Type B pancreatic cell (in vitro differentiated cells): ENCODE data around the gene DLG1. TPM values are rescaled to one million over a fixed set of nuclear protein-coding genes. Genes with fewer than 3 reads are reported as not detected.

Experiments
- DNase-seq: peaks from one replicate; pipeline ENCODE4 v3.0.0; 2021; ENCODE audit warnings: mixed read lengths; ENCODE audit not compliant: unreplicated experiment; ENCODE audit errors: extremely low spot score
- H3K27ac Mint-ChIP-seq: 2 replicates; pipeline ENCODE4 v1.8.0; 2021; ENCODE audit warnings: mild to moderate bottlenecking, mixed read lengths
- H3K27me3 Mint-ChIP-seq: 2 replicates; pipeline ENCODE4 v1.8.0; 2021; ENCODE audit warnings: mixed read lengths
- H3K36me3 Mint-ChIP-seq: 2 replicates; pipeline ENCODE4 v1.8.0; 2021; ENCODE audit warnings: mixed read lengths
- H3K4me1 Mint-ChIP-seq: one replicate; pipeline ENCODE4 v1.8.0; 2021; ENCODE audit warnings: mixed read lengths; ENCODE audit not compliant: unreplicated experiment
- H3K4me3 Mint-ChIP-seq: 2 replicates; pipeline ENCODE4 v1.8.0; 2021; ENCODE audit warnings: mild to moderate bottlenecking, mixed read lengths
- H3K9me3 Mint-ChIP-seq: 2 replicates; pipeline ENCODE4 v1.8.0; 2021; ENCODE audit warnings: mixed read lengths
- total RNA-seq: library from RNA; stranded (reverse); gene quantifications from 2 replicates; pipeline ENCODE4 v1.2.1, GENCODE V29; 2021; ENCODE audit warnings: low replicate concordance
- TF ChIP-seq, protein P1 (sequence below): fragments of 200-600 bp; sonication (generic); conservative IDR thresholded peaks from 2 replicates; pipeline ENCODE4 v1.5.0; 2021; ENCODE audit warnings: antibody characterized with exemption, mild to moderate bottlenecking

The DLG1 gene
- total RNA-seq, 1 donor from 2014 or later: 95.9 TPM

GRCh38 chr3:197132916-197133530, 165.4 kb downstream of the DLG1 start:
- Mint-ChIP-seq H3K9me3 (peaks cover 9% of the 10 kb centered on the region), H3K27me3 (no peaks in the 10 kb centered on the region), H3K4me3 (no peak overlapping the region), H3K4me1 (no peaks in the 10 kb centered on the region), H3K27ac (no peak overlapping the region), H3K36me3 (peaks cover 52% of the 10 kb centered on the region)
- TF ChIP-seq, protein P1, sequence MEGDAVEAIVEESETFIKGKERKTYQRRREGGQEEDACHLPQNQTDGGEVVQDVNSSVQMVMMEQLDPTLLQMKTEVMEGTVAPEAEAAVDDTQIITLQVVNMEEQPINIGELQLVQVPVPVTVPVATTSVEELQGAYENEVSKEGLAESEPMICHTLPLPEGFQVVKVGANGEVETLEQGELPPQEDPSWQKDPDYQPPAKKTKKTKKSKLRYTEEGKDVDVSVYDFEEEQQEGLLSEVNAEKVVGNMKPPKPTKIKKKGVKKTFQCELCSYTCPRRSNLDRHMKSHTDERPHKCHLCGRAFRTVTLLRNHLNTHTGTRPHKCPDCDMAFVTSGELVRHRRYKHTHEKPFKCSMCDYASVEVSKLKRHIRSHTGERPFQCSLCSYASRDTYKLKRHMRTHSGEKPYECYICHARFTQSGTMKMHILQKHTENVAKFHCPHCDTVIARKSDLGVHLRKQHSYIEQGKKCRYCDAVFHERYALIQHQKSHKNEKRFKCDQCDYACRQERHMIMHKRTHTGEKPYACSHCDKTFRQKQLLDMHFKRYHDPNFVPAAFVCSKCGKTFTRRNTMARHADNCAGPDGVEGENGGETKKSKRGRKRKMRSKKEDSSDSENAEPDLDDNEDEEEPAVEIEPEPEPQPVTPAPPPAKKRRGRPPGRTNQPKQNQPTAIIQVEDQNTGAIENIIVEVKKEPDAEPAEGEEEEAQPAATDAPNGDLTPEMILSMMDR: no peak
- DNase-seq: no peak

DNA sequence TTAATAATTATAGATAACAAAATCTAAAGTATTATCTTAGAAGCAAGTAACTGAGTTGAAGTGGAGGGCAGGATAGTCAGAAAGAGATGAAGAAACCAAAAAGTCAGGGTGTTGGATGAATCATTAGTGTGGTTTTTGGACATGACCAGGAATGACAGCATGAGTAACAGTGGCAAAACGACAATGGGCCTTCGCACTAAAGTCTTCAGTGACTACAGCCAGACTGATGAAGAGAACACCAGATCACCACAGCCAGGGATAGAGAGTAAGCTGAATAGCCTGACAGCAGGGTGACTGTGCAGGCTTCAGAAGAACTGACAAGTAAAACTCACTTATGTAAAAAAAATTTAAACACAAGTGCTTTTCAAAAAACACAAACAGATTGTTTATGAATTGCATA, 172.8 kb downstream of the DLG1 start:
- H3K9me3 Mint-ChIP-seq: no peaks in the 10 kb centered on the region

DNA sequence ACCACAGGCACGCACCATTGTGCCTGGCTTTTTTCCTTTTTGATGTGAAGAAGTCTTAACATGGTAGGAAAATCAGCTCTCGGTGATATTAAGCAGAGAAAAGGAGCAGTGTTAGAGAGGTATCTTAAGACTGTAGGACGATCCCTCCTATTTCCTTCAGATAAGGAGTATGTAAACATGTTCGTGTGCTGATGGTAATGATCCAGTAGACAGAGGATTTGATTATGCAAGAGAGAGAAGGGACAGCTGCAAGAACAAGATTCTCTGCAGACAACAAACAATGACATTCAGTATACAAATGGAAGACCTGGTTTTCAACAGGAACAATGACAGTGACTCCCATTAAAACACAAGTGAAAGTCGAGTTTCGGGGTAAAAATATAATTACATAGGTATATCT, 173.7 kb downstream of the DLG1 start:
- Mint-ChIP-seq H3K9me3 (no peaks in the 10 kb centered on the region), H3K4me3 (no peak overlapping the region), H3K36me3 (peaks cover 38% of the 10 kb centered on the region), H3K27ac (no peak overlapping the region), H3K27me3 (no peaks in the 10 kb centered on the region), H3K4me1 (no peaks in the 10 kb centered on the region)
- no peak for DNase-seq
- TF ChIP-seq, protein P1: no peak

More for the DNA sequence above, 172.8 kb downstream of the DLG1 start:
- no peaks in the 10 kb centered on the region for H3K27me3 Mint-ChIP-seq
- H3K4me3 Mint-ChIP-seq: no peak overlapping the region
- H3K4me1 Mint-ChIP-seq: no peaks in the 10 kb centered on the region
- H3K36me3 Mint-ChIP-seq: peaks cover 39% of the 10 kb centered on the region
- TF ChIP-seq, protein P1: no peak
- H3K27ac Mint-ChIP-seq: no peak overlapping the region
- no peak for DNase-seq

- Mint-ChIP-seq H3K27me3 (no peaks in the 10 kb centered on the region), H3K4me1 (no peaks in the 10 kb centered on the region), H3K27ac (no peak overlapping the region), H3K36me3 (peaks cover 24% of the 10 kb centered on the region), H3K4me3 (no peak overlapping the region), H3K9me3 (no peaks in the 10 kb centered on the region)
- TF ChIP-seq, protein P1: no peak
- no peak for DNase-seq
Observed at GRCh38 chr3:197122394-197122793, 176.0 kb downstream of the DLG1 start.

DNA sequence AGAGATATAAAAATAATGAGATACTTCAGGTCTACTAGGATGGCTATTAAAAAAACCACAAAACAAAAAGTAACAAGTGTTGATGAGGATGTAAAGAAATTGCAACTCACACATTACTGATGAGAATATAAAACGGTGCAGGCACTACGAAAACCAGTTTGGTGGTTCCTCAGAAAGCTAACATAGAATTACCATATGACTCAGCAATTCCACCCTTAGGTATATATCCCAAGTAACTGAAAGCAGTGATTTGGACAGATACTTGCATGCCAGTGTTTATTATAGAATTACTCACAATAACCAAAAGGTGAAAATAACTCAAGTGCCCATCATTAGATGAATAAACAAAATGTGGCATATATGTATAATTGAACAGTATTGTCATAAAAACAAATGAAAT, 181.3 kb downstream of the DLG1 start:
- no peak for DNase-seq
- TF ChIP-seq, protein P1: no peak
- Mint-ChIP-seq H3K9me3 (no peaks in the 10 kb centered on the region), H3K4me3 (no peak overlapping the region), H3K27ac (peak overlapping the region; percentile 86), H3K36me3 (peaks cover 24% of the 10 kb centered on the region), H3K27me3 (no peaks in the 10 kb centered on the region), H3K4me1 (no peaks in the 10 kb centered on the region)
